CD4-positive, alpha-beta T cell treated with Interleukin-6 at 100 ng/mL for 8 hours (primary cell): Measurements from ENCODE around the gene OARD1.
"Not testable (repeated sequence)": the region's sequence is repeated elsewhere in the genome, so short reads cannot be mapped to it uniquely, and the experiment has no call there.

Source experiments
- DNase-seq: peaks from one replicate; pipeline ENCODE4 v3.0.0-alpha.2; 2020; ENCODE audit warnings: mixed read lengths, low spot score

Gene OARD1

GRCh38 chr6:41071923-41072835 is at the start of gene OARD1:
Gene OARD1 (minus strand): TSS chr6:41072356. CDS start chr6:41071634, 722 bp downstream.
- peak; percentile 100 for DNase-seq

- DNase-seq, result no peak
These were observed 47.9 kb upstream of the OARD1 start for GRCh38 chr6:41120058-41120457.

- DNase-seq, result no peak
These were observed 47.4 kb upstream of the OARD1 start for GRCh38 chr6:41119508-41119907.

GRCh38 chr6:41115027-41115426 is 42.9 kb upstream of the OARD1 start:
- DNase-seq, result not testable (repeated sequence)

GRCh38 chr6:41111017-41111416 is 38.9 kb upstream of the OARD1 start:
- no peak for DNase-seq

- no peak for DNase-seq
These were observed 31.7 kb upstream of the OARD1 start for GRCh38 chr6:41103847-41104246.

- no peak for DNase-seq
These were observed 28.7 kb upstream of the OARD1 start for GRCh38 chr6:41100871-41101287.

GRCh38 chr6:41098366-41098765 is 26.2 kb upstream of the OARD1 start:
- no peak for DNase-seq

GRCh38 chr6:41097467-41098090 is 25.4 kb upstream of the OARD1 start:
- DNase-seq, result no peak

- no peak for DNase-seq
These were observed 21.6 kb upstream of the OARD1 start for GRCh38 chr6:41093729-41094128.

- no peak for DNase-seq
These were observed 20.4 kb upstream of the OARD1 start for GRCh38 chr6:41092421-41093140.

GRCh38 chr6:41090841-41091761 is 18.9 kb upstream of the OARD1 start:
- no peak for DNase-seq

- DNase-seq, result no peak
These were observed 16.3 kb upstream of the OARD1 start for GRCh38 chr6:41088451-41088850.

- no peak for DNase-seq
These were observed 13.0 kb upstream of the OARD1 start for GRCh38 chr6:41085182-41085581.

GRCh38 chr6:41083072-41083471 is 10.9 kb upstream of the OARD1 start:
- no peak for DNase-seq

- DNase-seq, result peak; percentile 53
These were observed 8.5 kb upstream of the OARD1 start for GRCh38 chr6:41080621-41081020.

GRCh38 chr6:41079080-41079479 is 6.9 kb upstream of the OARD1 start:
- no peak for DNase-seq

GRCh38 chr6:41078101-41078500 is 5.9 kb upstream of the OARD1 start:
- DNase-seq, result no peak

GRCh38 chr6:41077536-41077935 is 5.4 kb upstream of the OARD1 start:
- no peak for DNase-seq

GRCh38 chr6:41075651-41076626 is 3.8 kb upstream of the OARD1 start:
- DNase-seq, result no peak
